OCI-LY7 (cell line): ENCODE data around the gene TRMT10A.

ENCODE experiments used
- CTCF ChIP-seq: fragments of 200-600 bp; sonication (generic); conservative IDR thresholded peaks from 2 replicates; pipeline ENCODE4 v1.5.1; 2014; ENCODE audit warnings: mild to moderate bottlenecking, antibody characterized with exemption, low read length, moderate library complexity, mixed read lengths
- EZH2phosphoT487 ChIP-seq: fragments of 200-600 bp; sonication (generic); IDR thresholded peaks from 2 replicates; pipeline ENCODE4 v1.6.1; 2018; ENCODE audit warnings: low read depth, borderline replicate concordance, mild to moderate bottlenecking, mixed run types, antibody characterized with exemption, low read length, moderate library complexity, mixed read lengths

GRCh38 chr4:99536271-99536670, 27.6 kb downstream of the TRMT10A start:
- no peak for TF ChIP-seq CTCF
- no peak for TF ChIP-seq EZH2phosphoT487
